Left lung (tissue), 10 donors: ENCODE data around the gene PIMREG. TPM values are rescaled to one million over a fixed set of nuclear protein-coding genes. Genes with fewer than 3 reads are reported as not detected.
A peak's percentile ranks its signal among the peaks of the same experiment; 100 is the strongest.

Experiments used
- ATAC-seq: fragments of 200-7000 bp; cut with Tn5 transposase; one replicate; pipeline ENCODE4 v1.9.1; 2020; ENCODE audit warnings: moderate library complexity
- DNase-seq, 4 donors: peaks; one replicate each; pipeline ENCODE4 v3.0.0-alpha.2; 2013 to 2020
- H3K27ac ChIP-seq, 2 donors: fragments of 200-600 bp; sonication (generic) in 1 of 2; one replicate each; pipeline versions ENCODE4 v1.5.0 to v1.8.0; 2020 to 2021
- H3K27me3 ChIP-seq, 2 donors: fragments of 200-600 bp; sonication (generic) in 1 of 2; one replicate each; pipeline versions ENCODE4 v1.5.0 to v1.8.0; 2020 to 2021
- H3K36me3 ChIP-seq, 2 donors: fragments of 200-600 bp; sonication (generic) in 1 of 2; one replicate each; pipeline versions ENCODE4 v1.5.0 to v1.8.0; 2020 to 2021
- H3K4me1 ChIP-seq, 2 donors: fragments of 200-600 bp; one replicate each; pipeline ENCODE4 v1.8.0; 2021
- H3K4me3 ChIP-seq, 2 donors: fragments of 200-600 bp; sonication (generic) in 1 of 2; one replicate each; pipeline versions ENCODE4 v1.5.0 to v1.8.0; 2020 to 2021; ENCODE audit warnings: mild to moderate bottlenecking in 1 of 2
- H3K9me3 ChIP-seq, 2 donors: fragments of 200-600 bp; sonication (generic) in 1 of 2; one replicate each; pipeline versions ENCODE4 v1.5.0 to v1.8.0; 2020 to 2021
- intact Hi-C, 2 donors: fragments of 100-400 bp; cut with DNase I; formaldehyde crosslinking; loops; one replicate each; pipeline versions ENCODE4 v1.11.2 to v1.14.2; 2022
- polyA plus RNA-seq, 6 donors: library from polyadenylated mRNA; unstranded; fragments of 120-200 nt; gene quantifications; one replicate each; pipeline ENCODE4 v1.2.1, GENCODE V29; 2013; ENCODE audit not compliant: insufficient read length in 6 of 6
- total RNA-seq, 2 donors: library from RNA; stranded (reverse); fragmentation: NEBNext Ultra II Directional; extraction: Animal tissue kit (Norgen Biotek cat#: 25700); gene quantifications; one replicate each; pipeline ENCODE4 v1.2.1, GENCODE V29; 2021
- TF ChIP-seq, protein P1 (sequence below), 2 donors: fragments of 200-600 bp; sonication (generic) in 1 of 2; IDR thresholded peaks; one replicate each; pipeline versions ENCODE4 v1.5.0 to v1.8.0; 2021; ENCODE audit warnings: antibody characterized with exemption in 2 of 2
- donor health status: DM: no; HTN: yes; CAD: no.
- donor health status: DM: no; HTN: no; CAD: no.

The PIMREG gene
- total and polyA plus RNA-seq, 8 donors = 1.6 to 76.8 (median 21.1) TPM

DNA sequence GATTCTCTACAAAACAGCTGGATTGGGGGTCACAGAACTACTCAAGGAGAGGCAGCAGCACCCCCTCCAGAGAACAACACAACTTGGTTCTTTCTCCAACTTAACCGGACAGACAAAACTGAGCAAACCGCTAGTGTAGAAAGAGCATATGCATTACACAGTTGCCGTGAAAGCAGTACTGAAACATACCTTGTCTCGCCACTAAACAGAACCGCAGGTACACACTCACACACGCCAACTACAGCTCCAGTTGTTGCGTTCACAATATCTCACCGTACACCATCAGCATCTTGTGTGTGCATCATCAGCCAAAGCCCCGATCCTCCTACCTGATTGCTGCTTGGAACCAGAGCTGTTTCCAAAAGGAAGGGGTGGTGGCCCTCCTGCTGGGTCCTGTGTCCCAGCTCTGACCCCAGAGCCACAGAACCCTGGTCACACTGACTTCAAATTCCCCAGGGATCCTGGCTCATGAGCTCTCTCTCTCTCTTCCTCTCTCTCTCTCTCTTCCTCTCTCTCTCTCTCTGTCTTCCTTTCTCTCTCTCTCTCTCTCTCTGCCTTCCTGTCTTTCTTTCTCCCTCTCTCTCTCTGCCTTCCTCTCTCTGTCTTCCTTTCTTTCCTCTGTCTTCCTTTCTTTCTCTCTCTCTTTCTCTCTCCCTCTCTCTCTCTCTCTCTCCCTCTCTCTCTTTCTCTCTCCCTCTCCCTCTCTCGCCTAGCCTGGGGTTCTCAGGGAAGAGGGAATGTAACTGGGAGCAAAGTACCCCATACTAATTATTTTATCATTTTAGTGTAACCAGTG is 8.4 kb downstream of the PIMREG start:
- peaks cover 0 to 4% of the 10 kb centered on the region in 2 donors for H3K4me1 ChIP-seq
- no peak overlapping the region for H3K27ac ChIP-seq
- DNase-seq = no peak
- H3K27me3 ChIP-seq = peaks cover 0 to 25% of the 10 kb centered on the region in 2 donors
- no peak for ATAC-seq
- TF ChIP-seq, protein P1, sequence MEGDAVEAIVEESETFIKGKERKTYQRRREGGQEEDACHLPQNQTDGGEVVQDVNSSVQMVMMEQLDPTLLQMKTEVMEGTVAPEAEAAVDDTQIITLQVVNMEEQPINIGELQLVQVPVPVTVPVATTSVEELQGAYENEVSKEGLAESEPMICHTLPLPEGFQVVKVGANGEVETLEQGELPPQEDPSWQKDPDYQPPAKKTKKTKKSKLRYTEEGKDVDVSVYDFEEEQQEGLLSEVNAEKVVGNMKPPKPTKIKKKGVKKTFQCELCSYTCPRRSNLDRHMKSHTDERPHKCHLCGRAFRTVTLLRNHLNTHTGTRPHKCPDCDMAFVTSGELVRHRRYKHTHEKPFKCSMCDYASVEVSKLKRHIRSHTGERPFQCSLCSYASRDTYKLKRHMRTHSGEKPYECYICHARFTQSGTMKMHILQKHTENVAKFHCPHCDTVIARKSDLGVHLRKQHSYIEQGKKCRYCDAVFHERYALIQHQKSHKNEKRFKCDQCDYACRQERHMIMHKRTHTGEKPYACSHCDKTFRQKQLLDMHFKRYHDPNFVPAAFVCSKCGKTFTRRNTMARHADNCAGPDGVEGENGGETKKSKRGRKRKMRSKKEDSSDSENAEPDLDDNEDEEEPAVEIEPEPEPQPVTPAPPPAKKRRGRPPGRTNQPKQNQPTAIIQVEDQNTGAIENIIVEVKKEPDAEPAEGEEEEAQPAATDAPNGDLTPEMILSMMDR (IDR thresholded peaks at IDR 0.05) = no peak
- peaks cover 0 to 15% of the 10 kb centered on the region in 2 donors for H3K36me3 ChIP-seq
- H3K4me3 ChIP-seq = no peak overlapping the region
- H3K9me3 ChIP-seq = no peaks in the 10 kb centered on the region
- intact Hi-C loops = no loop called here

DNA sequence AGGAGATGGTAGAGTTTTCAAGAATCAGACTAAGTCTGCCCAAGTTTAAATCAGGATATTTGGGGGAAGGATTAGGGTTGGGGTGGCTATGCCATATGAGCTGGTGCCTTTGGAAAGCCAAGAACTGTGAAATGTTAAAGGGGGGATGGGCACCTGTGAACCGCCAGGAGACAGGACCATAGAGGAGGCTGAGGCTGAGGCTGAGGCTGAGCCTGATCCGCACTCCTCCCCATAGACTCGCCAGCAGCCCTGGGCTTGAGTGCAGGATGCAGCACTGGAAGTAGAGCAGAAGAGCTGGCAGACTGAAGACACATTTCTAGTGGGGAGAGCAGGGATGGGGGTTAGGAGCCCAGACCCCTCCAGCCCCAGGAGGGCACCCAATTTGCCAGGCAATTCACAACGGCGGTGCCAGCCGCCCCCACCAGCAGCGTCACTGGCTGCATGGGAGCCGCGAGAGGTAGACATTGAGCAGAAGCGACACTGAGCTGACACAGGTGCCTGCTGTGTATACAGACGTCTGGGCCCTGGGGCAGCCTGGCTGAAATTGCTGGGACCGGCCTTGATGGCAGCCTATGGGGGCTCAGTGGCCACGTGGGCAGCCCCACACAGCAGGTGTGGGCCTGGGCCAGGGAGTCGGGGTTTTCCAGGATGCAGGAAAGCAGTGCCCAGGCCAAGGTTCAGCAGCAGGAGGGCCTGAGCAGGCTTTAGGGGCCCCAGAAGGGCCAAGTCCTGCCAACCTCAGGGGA is 9.2 kb downstream of the PIMREG start:
- H3K9me3 ChIP-seq = no peaks in the 10 kb centered on the region
- H3K4me1 ChIP-seq = peaks cover 0 to 4% of the 10 kb centered on the region in 2 donors
- ATAC-seq = no peak
- no peak overlapping the region for H3K27ac ChIP-seq
- intact Hi-C loops = no loop called here
- peaks cover 0 to 25% of the 10 kb centered on the region in 2 donors for H3K27me3 ChIP-seq
- H3K4me3 ChIP-seq = no peak overlapping the region
- TF ChIP-seq, protein P1 (IDR thresholded peaks at IDR 0.05) = no peak
- H3K36me3 ChIP-seq = peaks cover 0 to 14% of the 10 kb centered on the region in 2 donors
- DNase-seq = no peak

DNA sequence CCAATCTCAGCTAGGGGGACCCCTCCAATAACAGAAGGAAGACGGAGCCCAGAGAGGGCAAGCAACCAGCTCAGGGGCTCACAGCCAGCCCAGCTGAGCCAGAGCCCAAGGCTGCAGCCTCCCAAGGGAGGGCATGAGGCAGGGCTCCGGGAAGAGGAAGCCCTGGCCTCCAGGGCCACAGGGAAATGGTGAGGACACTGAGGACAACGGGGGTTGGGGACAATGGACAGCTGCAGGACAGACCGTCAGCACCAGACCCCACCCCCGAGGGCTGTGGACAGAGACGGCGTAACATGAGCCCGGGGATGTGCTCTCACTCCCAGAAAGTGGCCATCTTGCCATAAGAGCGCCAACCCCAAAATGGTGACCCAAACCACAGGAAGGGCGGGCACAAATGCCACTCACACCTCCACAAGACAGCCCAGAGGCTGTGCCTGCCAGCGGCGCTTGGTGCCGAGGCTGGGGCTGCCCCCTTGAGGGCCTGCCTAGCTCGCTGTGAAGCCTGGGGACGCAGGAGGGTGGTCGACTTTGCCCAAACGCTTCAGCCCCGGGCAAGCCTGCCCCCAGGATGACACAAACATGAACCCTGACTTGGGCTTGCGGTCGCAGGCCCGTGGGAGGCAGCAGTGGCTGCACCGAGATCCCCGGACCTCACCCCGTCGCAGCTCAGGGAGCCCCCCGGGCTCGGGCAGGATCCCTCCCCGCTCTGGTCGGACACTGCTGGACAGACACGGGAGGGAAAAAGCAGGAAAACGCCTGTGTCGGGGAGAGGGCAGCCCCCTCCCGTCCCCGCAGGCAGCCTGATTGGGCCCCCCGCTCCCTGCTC is 10.5 kb downstream of the PIMREG start:
- H3K27me3 ChIP-seq = peaks cover 0 to 25% of the 10 kb centered on the region in 2 donors
- DNase-seq = no peak

DNA sequence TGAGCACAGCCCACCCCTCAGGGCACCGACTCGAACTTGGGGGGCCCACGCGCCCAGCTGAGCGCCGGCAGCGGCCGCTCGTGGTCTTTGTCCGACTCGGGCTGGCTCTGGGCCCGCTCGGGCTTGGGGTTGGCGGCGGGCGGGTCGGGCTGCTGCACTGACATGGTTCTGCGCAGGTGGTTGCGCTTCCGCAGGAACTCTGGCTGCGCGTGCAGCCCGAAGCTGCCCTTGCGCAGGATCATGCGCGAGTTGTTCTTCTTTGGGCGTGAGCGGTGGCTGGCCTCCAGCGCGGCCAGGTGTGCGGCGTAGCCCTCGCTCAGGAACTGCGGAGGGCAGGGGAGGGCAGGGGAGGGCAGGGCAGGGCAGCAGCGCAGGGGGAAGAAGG is 11.1 kb downstream of the PIMREG start:
- Histone ChIP-seq H3K27ac (no peak overlapping the region), H3K36me3 (no peaks in the 10 kb centered on the region), H3K27me3 (peaks cover 0 to 25% of the 10 kb centered on the region in 2 donors), H3K4me1 (peaks cover 0 to 4% of the 10 kb centered on the region in 2 donors), H3K9me3 (no peaks in the 10 kb centered on the region), H3K4me3 (no peak overlapping the region)
- ATAC-seq = no peak
- TF ChIP-seq, protein P1 (IDR thresholded peaks at IDR 0.05) = no peak
- peak in 2 of 4 donors; percentile 34 to 63 for DNase-seq
- intact Hi-C loops = no loop called here

More for the DNA sequence above, 10.5 kb downstream of the PIMREG start:
- Histone ChIP-seq H3K27ac (no peak overlapping the region), H3K4me3 (no peak overlapping the region), H3K4me1 (peaks cover 0 to 4% of the 10 kb centered on the region in 2 donors), H3K9me3 (no peaks in the 10 kb centered on the region), H3K36me3 (peaks cover 0 to 1% of the 10 kb centered on the region in 2 donors)
- TF ChIP-seq, protein P1 (IDR thresholded peaks at IDR 0.05) = no peak
- ATAC-seq = no peak
- intact Hi-C loops = no loop called here
